ENCODE data around the gene SLC9A6. TPM values are rescaled to one million over a fixed set of nuclear protein-coding genes. Genes with fewer than 3 reads are reported as not detected.

SLC9A6 gene
- total RNA-seq, 1 donor from 2014 or later = 15.8 TPM

- TF ChIP-seq CTCF (conservative IDR thresholded peaks at IDR 0.05) = no peak
- no peak overlapping the region for H3K4me3 Mint-ChIP-seq
- no peak for DNase-seq (ENCODE audit: extremely low spot score, unreplicated experiment)
- no peaks in the 10 kb centered on the region for H3K4me1 Mint-ChIP-seq (ENCODE audit: unreplicated experiment)
- no peaks in the 10 kb centered on the region for H3K27me3 Mint-ChIP-seq
- no peak overlapping the region for H3K27ac Mint-ChIP-seq
- peaks cover 4% of the 10 kb centered on the region for H3K36me3 Mint-ChIP-seq
- H3K9me3 Mint-ChIP-seq = no peaks in the 10 kb centered on the region
Observed at GRCh38 chrX:136034668-136035067, 49.4 kb downstream of the SLC9A6 start.

GRCh38 chrX:136035663-136036062 lies 50.4 kb downstream of the SLC9A6 start:
- Mint-ChIP-seq H3K9me3 (no peaks in the 10 kb centered on the region), H3K4me3 (no peak overlapping the region), H3K4me1 (ENCODE audit: unreplicated experiment) (no peaks in the 10 kb centered on the region), H3K27ac (no peak overlapping the region), H3K36me3 (peaks cover 2% of the 10 kb centered on the region), H3K27me3 (no peaks in the 10 kb centered on the region)
- no peak for DNase-seq (ENCODE audit: extremely low spot score, unreplicated experiment)
- no peak for TF ChIP-seq CTCF (conservative IDR thresholded peaks at IDR 0.05)

GRCh38 chrX:136039485-136039884 lies 54.2 kb downstream of the SLC9A6 start:
- Mint-ChIP-seq H3K4me1 (ENCODE audit: unreplicated experiment) (no peaks in the 10 kb centered on the region), H3K36me3 (no peaks in the 10 kb centered on the region), H3K27ac (no peak overlapping the region), H3K27me3 (no peaks in the 10 kb centered on the region), H3K9me3 (no peaks in the 10 kb centered on the region), H3K4me3 (no peak overlapping the region)
- no peak for DNase-seq (ENCODE audit: extremely low spot score, unreplicated experiment)
- no peak for TF ChIP-seq CTCF (conservative IDR thresholded peaks at IDR 0.05)

- Mint-ChIP-seq H3K4me1 (ENCODE audit: unreplicated experiment) (no peaks in the 10 kb centered on the region), H3K36me3 (no peaks in the 10 kb centered on the region), H3K27ac (no peak overlapping the region), H3K9me3 (no peaks in the 10 kb centered on the region), H3K27me3 (no peaks in the 10 kb centered on the region), H3K4me3 (no peak overlapping the region)
- DNase-seq (ENCODE audit: extremely low spot score, unreplicated experiment) = no peak
- no peak for TF ChIP-seq CTCF (conservative IDR thresholded peaks at IDR 0.05)
Observed at GRCh38 chrX:136039968-136040367, 54.7 kb downstream of the SLC9A6 start.

- no peak for TF ChIP-seq CTCF (conservative IDR thresholded peaks at IDR 0.05)
- no peak for DNase-seq (ENCODE audit: extremely low spot score, unreplicated experiment)
- no peak overlapping the region for H3K4me3 Mint-ChIP-seq
- no peak overlapping the region for H3K27ac Mint-ChIP-seq
- H3K4me1 Mint-ChIP-seq (ENCODE audit: unreplicated experiment) = no peaks in the 10 kb centered on the region
- no peaks in the 10 kb centered on the region for H3K27me3 Mint-ChIP-seq
- H3K9me3 Mint-ChIP-seq = no peaks in the 10 kb centered on the region
- H3K36me3 Mint-ChIP-seq = no peaks in the 10 kb centered on the region
Observed at GRCh38 chrX:136041254-136041812, 56.1 kb downstream of the SLC9A6 start.

- Mint-ChIP-seq H3K9me3 (peaks cover 6% of the 10 kb centered on the region), H3K27me3 (no peaks in the 10 kb centered on the region), H3K4me3 (no peak overlapping the region), H3K4me1 (ENCODE audit: unreplicated experiment) (no peaks in the 10 kb centered on the region), H3K36me3 (no peaks in the 10 kb centered on the region), H3K27ac (no peak overlapping the region)
- no peak for TF ChIP-seq CTCF (conservative IDR thresholded peaks at IDR 0.05)
- DNase-seq (ENCODE audit: extremely low spot score, unreplicated experiment) = no peak
Observed at GRCh38 chrX:136045008-136045407, 59.8 kb downstream of the SLC9A6 start.
